Gastroesophageal sphincter (tissue), 4 donors: Measurements from ENCODE around the gene ARRDC1. TPM values are rescaled to one million over a fixed set of nuclear protein-coding genes. Genes with fewer than 3 reads are reported as not detected.

ENCODE experiments used
- ATAC-seq: fragments of 150-250 bp; one replicate; pipeline ENCODE4 v1.9.1; 2016; ENCODE audit warnings: mild to moderate bottlenecking, moderate library complexity
- H3K27ac ChIP-seq, 4 donors: fragments of 200-600 bp; sonication (generic) in 3 of 4; 1 replicate in 3 of 4; 2 replicates in 1 of 4; pipeline ENCODE4 v1.5.1; 2016 to 2019
- H3K27me3 ChIP-seq: fragments of 200-600 bp; sonication (generic); one replicate; pipeline ENCODE4 v1.5.1; 2019
- H3K36me3 ChIP-seq, 2 donors: fragments of 200-600 bp; sonication (generic); one replicate each; pipeline ENCODE4 v1.5.1; 2019; ENCODE audit warnings: control low read depth in 1 of 2
- H3K4me1 ChIP-seq, 3 donors: fragments of 200-600 bp; sonication (generic); 1 replicate in 2 of 3; 2 replicates in 1 of 3; pipeline ENCODE4 v1.5.1; 2016 to 2019; ENCODE audit warnings: control low read depth in 2 of 3
- H3K4me3 ChIP-seq, 2 donors: fragments of 200-600 bp; sonication (generic); one replicate each; pipeline ENCODE4 v1.5.1; 2019; ENCODE audit warnings: mild to moderate bottlenecking in 1 of 2, moderate library complexity in 1 of 2
- H3K9me3 ChIP-seq, 3 donors: fragments of 200-600 bp; sonication (generic); one replicate each; pipeline ENCODE4 v1.5.1; 2017 to 2019; ENCODE audit warnings: control low read depth in 2 of 3
- CTCF ChIP-seq, 4 experiments: fragments of 200-600 bp in 2 of 4; fragments of 450-650 bp in 2 of 4; sonication (generic) in 1 of 4; IDR thresholded peaks; one replicate each; pipeline ENCODE4 v1.5.1; 2017 to 2019; ENCODE audit warnings: antibody characterized with exemption in 4 of 4, mild to moderate bottlenecking in 2 of 4, moderate library complexity in 2 of 4
- EP300 ChIP-seq: sonication (generic); formaldehyde crosslinking; IDR thresholded peaks from one replicate; pipeline ENCODE4 v1.6.1; 2017; ENCODE audit warnings: antibody characterized with exemption, mild to moderate bottlenecking
- POLR2A ChIP-seq, 2 donors: fragments of 450-650 bp; IDR thresholded peaks; one replicate each; pipeline ENCODE4 v1.6.1; 2017; ENCODE audit warnings: antibody characterized with exemption in 2 of 2, mild to moderate bottlenecking in 2 of 2, moderate library complexity in 1 of 2
- POLR2AphosphoS5 ChIP-seq: sonication (generic); formaldehyde crosslinking; IDR thresholded peaks from one replicate; pipeline ENCODE4 v1.6.1; 2017; ENCODE audit warnings: antibody characterized with exemption
- WGBS, 2 donors: methylation state at CpG; one replicate each; pipeline ENCODE4 v1.1.5; 2018; ENCODE audit warnings: low coverage in 1 of 2; 5-methylcytosine and 5-hydroxymethylcytosine counted together
- total RNA-seq, 4 donors: library from RNA; depleted of rRNA; stranded (reverse); fragments of >200 nt; gene quantifications; one replicate each; pipeline ENCODE4 v1.1.0, GENCODE V29; 2016

The ARRDC1 gene
- total RNA-seq, 4 donors from 2014 or later: 16.0 to 25.1 (median 21.9) TPM

GRCh38 chr9:137603879-137604278, 1.6 kb upstream of the ARRDC1 start:
- WGBS, 2 donors: 81 to 90% methylated on average over 2 to 10 of the region's 13 CpGs
- H3K4me3 ChIP-seq: no peak overlapping the region
- no peak for TF ChIP-seq CTCF (IDR thresholded peaks at IDR 0.05)
- no peak for TF ChIP-seq POLR2A (IDR thresholded peaks at IDR 0.05)
- TF ChIP-seq POLR2AphosphoS5: no peak
- no peak for TF ChIP-seq EP300
- no peak for ATAC-seq
- H3K4me1 ChIP-seq: peaks cover 0 to 46% (median 20%) of the 10 kb centered on the region in 3 donors
- no peaks in the 10 kb centered on the region for H3K27me3 ChIP-seq
- no peaks in the 10 kb centered on the region for H3K36me3 ChIP-seq
- no peak overlapping the region for H3K27ac ChIP-seq
- H3K9me3 ChIP-seq: no peaks in the 10 kb centered on the region

GRCh38 chr9:137604345-137605086, 970 bp upstream of the ARRDC1 start:
- no peaks in the 10 kb centered on the region for H3K36me3 ChIP-seq
- peak overlapping the region in 3 of 4 donors; percentile 73 to 84 (median 78) for H3K27ac ChIP-seq
- no peak for ATAC-seq
- H3K4me1 ChIP-seq: peaks cover 0 to 46% (median 20%) of the 10 kb centered on the region in 3 donors
- peak overlapping the region; percentile 47 to 96 for H3K4me3 ChIP-seq
- TF ChIP-seq CTCF (IDR thresholded peaks at IDR 0.05) (no peak), POLR2AphosphoS5 (no peak), POLR2A (IDR thresholded peaks at IDR 0.05) (no peak), EP300 (no peak)
- no peaks in the 10 kb centered on the region for H3K9me3 ChIP-seq
- no peaks in the 10 kb centered on the region for H3K27me3 ChIP-seq
- 0% methylated on average over 2 of the region's 49 CpGs; no CpG with 5 or more reads in 1 of the 2 donors for WGBS, 2 donors

DNA sequence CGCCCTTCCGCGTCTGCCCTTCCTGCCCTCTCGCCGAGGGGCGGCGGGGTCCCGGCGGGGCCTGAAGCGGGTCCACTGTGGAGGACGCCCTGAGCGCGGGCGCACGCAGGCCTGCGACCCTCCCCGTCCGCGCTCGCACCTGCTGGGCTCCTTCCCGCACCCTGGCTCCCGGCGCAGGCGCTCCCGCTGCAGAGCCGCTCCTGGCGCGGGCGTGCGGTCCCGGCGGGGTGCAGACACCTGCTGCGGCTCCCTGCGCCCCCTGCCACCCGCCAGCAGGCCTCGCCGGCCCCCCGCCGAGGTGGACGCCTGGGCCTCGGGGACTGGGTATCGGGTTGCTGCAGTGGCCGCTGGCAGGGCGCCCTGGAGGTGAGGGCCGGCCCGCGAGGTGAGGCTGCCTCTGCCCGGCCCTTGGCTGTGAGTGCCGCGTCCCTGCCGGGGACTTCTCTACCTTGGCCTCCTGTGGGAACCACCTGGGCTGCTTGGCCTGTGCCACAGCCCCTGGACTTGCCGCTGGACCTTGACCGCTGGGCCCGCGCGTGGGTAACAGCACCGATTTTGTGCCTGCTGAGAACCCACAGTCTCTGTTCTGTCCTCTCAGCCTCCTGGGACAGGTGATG, 627 bp downstream of the ARRDC1 start:
- peak overlapping the region; percentile 77 to 96 for H3K4me3 ChIP-seq
- WGBS, 2 donors: no CpG with 5 or more reads among the region's 57 CpGs
- ATAC-seq: peak; percentile 17

DNA sequence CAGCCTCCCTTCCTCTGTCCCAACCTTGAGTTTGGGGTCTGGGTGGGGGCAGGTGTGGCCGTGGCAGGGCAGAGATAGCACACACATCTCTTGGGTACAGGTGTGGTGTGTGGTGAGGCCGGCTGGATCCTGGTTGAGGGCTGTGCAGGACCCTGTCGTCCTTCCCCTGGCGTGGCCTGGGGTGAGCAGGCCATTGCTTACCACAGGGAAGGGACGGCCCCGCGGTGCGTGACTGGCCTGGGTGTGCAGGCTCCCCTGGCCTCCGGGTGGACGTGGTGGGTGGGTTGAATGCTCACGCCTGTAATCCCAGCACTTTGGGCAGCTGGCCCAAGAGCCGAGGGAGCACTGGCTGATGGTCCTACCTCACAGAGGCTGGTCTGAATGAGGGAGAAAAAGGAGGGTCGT, 1.2 kb downstream of the ARRDC1 start:
- Histone ChIP-seq H3K27me3 (no peaks in the 10 kb centered on the region), H3K4me1 (peaks cover 0 to 51% (median 24%) of the 10 kb centered on the region in 3 donors), H3K9me3 (no peaks in the 10 kb centered on the region), H3K36me3 (no peaks in the 10 kb centered on the region), H3K27ac (peak overlapping the region in 1 of 4 donors; percentile 84), H3K4me3 (peak overlapping the region in 1 of 2 donors; percentile 96)
- no peak for ATAC-seq
- 0 to 6% methylated on average over 2 of the region's 13 CpGs for WGBS, 2 donors
- TF ChIP-seq POLR2A (IDR thresholded peaks at IDR 0.05) (no peak), EP300 (no peak), POLR2AphosphoS5 (no peak)

More for the DNA sequence above, 627 bp downstream of the ARRDC1 start:
- Histone ChIP-seq H3K36me3 (no peaks in the 10 kb centered on the region), H3K27ac (peak overlapping the region; percentile 11 to 91 (median 84)), H3K9me3 (no peaks in the 10 kb centered on the region), H3K4me1 (peaks cover 0 to 46% (median 20%) of the 10 kb centered on the region in 3 donors), H3K27me3 (no peaks in the 10 kb centered on the region)
- no peak for TF ChIP-seq EP300
- TF ChIP-seq POLR2AphosphoS5: no peak
- TF ChIP-seq POLR2A (IDR thresholded peaks at IDR 0.05): no peak
- no peak for TF ChIP-seq CTCF (IDR thresholded peaks at IDR 0.05)

- peak overlapping the region in 1 of 2 donors; percentile 96 for H3K4me3 ChIP-seq
- H3K27me3 ChIP-seq: no peaks in the 10 kb centered on the region
- no peaks in the 10 kb centered on the region for H3K36me3 ChIP-seq
- ATAC-seq: no peak
- H3K9me3 ChIP-seq: no peaks in the 10 kb centered on the region
- 55 to 80% methylated on average over 1 to 3 of the region's 17 CpGs for WGBS, 2 donors
- H3K4me1 ChIP-seq: peaks cover 0 to 56% (median 30%) of the 10 kb centered on the region in 3 donors
- peak overlapping the region in 1 of 4 donors; percentile 84 for H3K27ac ChIP-seq
- TF ChIP-seq POLR2AphosphoS5 (no peak), POLR2A (IDR thresholded peaks at IDR 0.05) (no peak), EP300 (no peak), CTCF (IDR thresholded peaks at IDR 0.05) (no peak)
Measured at GRCh38 chr9:137607141-137607857, 1.8 kb downstream of the ARRDC1 start.
